ENCODE results near the gene TMEM196.
A peak's percentile ranks its signal among the peaks of the same experiment; 100 is the strongest.

Gene TMEM196

GRCh38 chr7:19752020-19752419 is 21.4 kb downstream of the TMEM196 start:
- H3K9ac ChIP-seq (ENCODE audit: low read length): no peak overlapping the region
- 0 out of 2 replicates have a peak, but pooled peaks cover 2% of the 10 kb centered on the region for H3K4me1 ChIP-seq (ENCODE audit: low read length)
- no peak overlapping the region for H3K4me2 ChIP-seq (ENCODE audit: low read length)
- H3K27me3 ChIP-seq (ENCODE audit: low read depth, low read length): no peaks in the 10 kb centered on the region
- H3K79me2 ChIP-seq (ENCODE audit: low read length): no peaks in the 10 kb centered on the region
- H2AFZ ChIP-seq (ENCODE audit: low read depth, low read length): no peak overlapping the region
- no peak overlapping the region for H3K27ac ChIP-seq (ENCODE audit: low read length)
- no peak for TF ChIP-seq EZH2phosphoT487 (IDR thresholded peaks at IDR 0.05; ENCODE audit: low read depth)
- TF ChIP-seq, protein P1, sequence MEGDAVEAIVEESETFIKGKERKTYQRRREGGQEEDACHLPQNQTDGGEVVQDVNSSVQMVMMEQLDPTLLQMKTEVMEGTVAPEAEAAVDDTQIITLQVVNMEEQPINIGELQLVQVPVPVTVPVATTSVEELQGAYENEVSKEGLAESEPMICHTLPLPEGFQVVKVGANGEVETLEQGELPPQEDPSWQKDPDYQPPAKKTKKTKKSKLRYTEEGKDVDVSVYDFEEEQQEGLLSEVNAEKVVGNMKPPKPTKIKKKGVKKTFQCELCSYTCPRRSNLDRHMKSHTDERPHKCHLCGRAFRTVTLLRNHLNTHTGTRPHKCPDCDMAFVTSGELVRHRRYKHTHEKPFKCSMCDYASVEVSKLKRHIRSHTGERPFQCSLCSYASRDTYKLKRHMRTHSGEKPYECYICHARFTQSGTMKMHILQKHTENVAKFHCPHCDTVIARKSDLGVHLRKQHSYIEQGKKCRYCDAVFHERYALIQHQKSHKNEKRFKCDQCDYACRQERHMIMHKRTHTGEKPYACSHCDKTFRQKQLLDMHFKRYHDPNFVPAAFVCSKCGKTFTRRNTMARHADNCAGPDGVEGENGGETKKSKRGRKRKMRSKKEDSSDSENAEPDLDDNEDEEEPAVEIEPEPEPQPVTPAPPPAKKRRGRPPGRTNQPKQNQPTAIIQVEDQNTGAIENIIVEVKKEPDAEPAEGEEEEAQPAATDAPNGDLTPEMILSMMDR (IDR thresholded peaks at IDR 0.05; ENCODE audit: low read depth, low read length): no peak
- H3K36me3 ChIP-seq (replicated peaks; ENCODE audit: low read depth, low read length): no peaks in the 10 kb centered on the region
- no peak overlapping the region for H3K4me3 ChIP-seq (ENCODE audit: low read length)
- H3K9me3 ChIP-seq (ENCODE audit: insufficient read depth, low read length): no peaks in the 10 kb centered on the region
- no peaks in the 10 kb centered on the region for H4K20me1 ChIP-seq (ENCODE audit: insufficient read depth, low read length)

DNA sequence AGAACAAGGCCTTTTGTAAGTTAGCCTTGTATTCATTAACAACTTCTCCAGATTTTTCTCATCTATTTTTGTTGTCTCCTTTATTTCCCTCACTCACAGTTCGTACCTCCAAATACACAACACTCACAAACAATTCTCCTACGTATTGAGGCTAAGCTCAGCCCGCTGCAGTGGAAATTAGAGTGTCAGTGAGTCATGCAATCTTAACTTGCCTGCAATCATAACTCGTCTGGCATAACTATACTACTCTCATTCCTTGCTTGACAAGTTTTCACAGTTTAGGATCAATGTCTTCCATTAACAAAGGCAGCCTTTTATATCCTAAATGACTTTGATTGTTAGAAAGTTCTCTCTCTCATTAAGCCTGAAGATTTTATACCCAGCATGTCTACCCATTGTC is 23.8 kb downstream of the TMEM196 start:
- Histone ChIP-seq H3K79me2 (ENCODE audit: low read length) (no peaks in the 10 kb centered on the region), H3K27ac (ENCODE audit: low read length) (no peak overlapping the region), H3K4me2 (ENCODE audit: low read length) (no peak overlapping the region), H3K9ac (ENCODE audit: low read length) (no peak overlapping the region), H3K36me3 (replicated peaks; ENCODE audit: low read depth, low read length) (no peaks in the 10 kb centered on the region), H2AFZ (ENCODE audit: low read depth, low read length) (no peak overlapping the region), H3K9me3 (ENCODE audit: insufficient read depth, low read length) (no peaks in the 10 kb centered on the region), H3K27me3 (ENCODE audit: low read depth, low read length) (no peaks in the 10 kb centered on the region), H4K20me1 (ENCODE audit: insufficient read depth, low read length) (no peaks in the 10 kb centered on the region), H3K4me1 (ENCODE audit: low read length) (0 out of 2 replicates have a peak, but pooled peaks cover under 1% of the 10 kb centered on the region), H3K4me3 (ENCODE audit: low read length) (no peak overlapping the region)
- no peak for TF ChIP-seq EZH2phosphoT487 (IDR thresholded peaks at IDR 0.05; ENCODE audit: low read depth)
- TF ChIP-seq, protein P1 (IDR thresholded peaks at IDR 0.05; ENCODE audit: low read depth, low read length): no peak

DNA sequence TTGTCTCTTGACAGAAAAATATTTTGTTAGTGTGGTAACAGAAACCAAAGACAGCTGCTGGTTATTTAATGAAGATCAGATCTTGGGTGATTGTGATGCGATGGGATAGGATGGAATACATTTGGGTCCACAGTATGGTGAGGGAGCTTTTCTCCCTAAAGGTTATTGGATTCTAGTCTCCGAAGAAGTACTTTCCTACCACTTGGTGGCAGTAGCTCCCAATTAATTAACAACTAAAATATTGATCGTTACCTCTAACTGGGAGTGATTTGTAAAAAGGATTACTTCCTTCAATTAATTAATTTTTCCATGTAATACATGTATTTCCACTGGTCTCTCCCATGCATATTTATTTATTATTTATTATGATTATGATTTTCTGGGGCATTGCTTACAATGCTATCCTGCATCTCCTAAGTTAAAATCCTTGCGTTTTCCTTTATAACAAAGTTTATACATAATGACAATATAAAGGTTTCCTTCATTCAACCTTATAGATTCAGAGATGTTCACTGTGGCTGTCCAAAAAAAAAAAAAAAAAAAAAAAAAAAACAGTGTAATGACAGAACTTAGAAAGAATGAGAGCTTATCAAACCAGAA is 25.6 kb downstream of the TMEM196 start:
- Histone ChIP-seq H3K4me1 (ENCODE audit: low read length) (no peaks in the 10 kb centered on the region), H3K27ac (ENCODE audit: low read length) (no peak overlapping the region), H3K9me3 (ENCODE audit: insufficient read depth, low read length) (no peaks in the 10 kb centered on the region), H3K9ac (ENCODE audit: low read length) (no peak overlapping the region), H3K4me3 (ENCODE audit: low read length) (no peak overlapping the region), H2AFZ (ENCODE audit: low read depth, low read length) (no peak overlapping the region), H3K27me3 (ENCODE audit: low read depth, low read length) (no peaks in the 10 kb centered on the region), H3K36me3 (replicated peaks; ENCODE audit: low read depth, low read length) (no peaks in the 10 kb centered on the region), H4K20me1 (ENCODE audit: insufficient read depth, low read length) (no peaks in the 10 kb centered on the region), H3K79me2 (ENCODE audit: low read length) (no peaks in the 10 kb centered on the region), H3K4me2 (ENCODE audit: low read length) (no peak overlapping the region)
- TF ChIP-seq EZH2phosphoT487 (IDR thresholded peaks at IDR 0.05; ENCODE audit: low read depth): no peak
- TF ChIP-seq, protein P1 (IDR thresholded peaks at IDR 0.05; ENCODE audit: low read depth, low read length): peak; percentile 56

GRCh38 chr7:19744075-19744474 is 29.3 kb downstream of the TMEM196 start:
- Histone ChIP-seq H3K79me2 (ENCODE audit: low read length) (no peaks in the 10 kb centered on the region), H3K9me3 (ENCODE audit: insufficient read depth, low read length) (no peaks in the 10 kb centered on the region), H3K9ac (ENCODE audit: low read length) (no peak overlapping the region), H3K27ac (ENCODE audit: low read length) (no peak overlapping the region), H4K20me1 (ENCODE audit: insufficient read depth, low read length) (no peaks in the 10 kb centered on the region), H3K27me3 (ENCODE audit: low read depth, low read length) (no peaks in the 10 kb centered on the region), H3K36me3 (replicated peaks; ENCODE audit: low read depth, low read length) (no peaks in the 10 kb centered on the region), H3K4me3 (ENCODE audit: low read length) (no peak overlapping the region), H3K4me2 (ENCODE audit: low read length) (no peak overlapping the region), H3K4me1 (ENCODE audit: low read length) (no peaks in the 10 kb centered on the region), H2AFZ (ENCODE audit: low read depth, low read length) (no peak overlapping the region)
- TF ChIP-seq, protein P1 (IDR thresholded peaks at IDR 0.05; ENCODE audit: low read depth, low read length): no peak
- no peak for TF ChIP-seq EZH2phosphoT487 (IDR thresholded peaks at IDR 0.05; ENCODE audit: low read depth)

All from OCI-LY3 (cell line).